Natural killer cell (primary cell): Measurements from ENCODE around the gene PPP1CB. TPM values are rescaled to one million over a fixed set of nuclear protein-coding genes. Genes with fewer than 3 reads are reported as not detected.

ENCODE experiments used
- ATAC-seq, 3 donors: fragments of 150-1000 bp in 2 of 3; fragments of 200-7000 bp in 1 of 3; cut with Tn5 transposase; 1 replicate in 1 of 3; 2 replicates in 2 of 3; pipeline ENCODE4 v1.10.0; 2021; ENCODE audit warnings: mild to moderate bottlenecking in 2 of 3, moderate library complexity in 2 of 3
- DNase-seq, 2 donors: peaks; one replicate each; pipeline versions ENCODE4 v3.0.0 to v3.0.0-alpha.2; 2013 to 2021; ENCODE audit warnings: mixed read lengths in 1 of 2
- H3K27ac ChIP-seq: one replicate; pipeline ENCODE4 v1.5.1; 2013; ENCODE audit warnings: mild to moderate bottlenecking, low read length
- H3K27me3 ChIP-seq: one replicate; pipeline ENCODE4 v1.6.1; 2013; ENCODE audit warnings: low read length; ENCODE audit not compliant: control insufficient read depth, insufficient read depth
- H3K36me3 ChIP-seq: one replicate; pipeline ENCODE4 v1.6.1; 2013; ENCODE audit warnings: low read length; ENCODE audit not compliant: control insufficient read depth, insufficient read depth
- H3K4me1 ChIP-seq: one replicate; pipeline ENCODE4 v1.6.1; 2013; ENCODE audit warnings: low read length; ENCODE audit not compliant: control insufficient read depth, insufficient read depth
- H3K4me3 ChIP-seq: one replicate; pipeline ENCODE4 v1.5.1; 2013; ENCODE audit warnings: low read length
- H3K9me3 ChIP-seq: one replicate; pipeline ENCODE4 v1.6.1; 2013; ENCODE audit warnings: low read length; ENCODE audit not compliant: control insufficient read depth, insufficient read depth
- H3K27ac Mint-ChIP-seq, 2 donors: one replicate each; pipeline ENCODE4 v1.8.0; 2022; ENCODE audit warnings: mild to moderate bottlenecking in 2 of 2, mixed read lengths in 2 of 2, moderate library complexity in 1 of 2
- H3K27me3 Mint-ChIP-seq, 2 donors: one replicate each; pipeline ENCODE4 v1.8.0; 2022; ENCODE audit warnings: low read depth in 2 of 2, mixed read lengths in 2 of 2
- H3K36me3 Mint-ChIP-seq: one replicate; pipeline ENCODE4 v1.8.0; 2022; ENCODE audit warnings: mixed read lengths
- H3K4me1 Mint-ChIP-seq, 2 donors: one replicate each; pipeline ENCODE4 v1.8.0; 2022; ENCODE audit warnings: mixed read lengths in 2 of 2
- H3K4me3 Mint-ChIP-seq: one replicate; pipeline ENCODE4 v1.8.0; 2022; ENCODE audit warnings: mild to moderate bottlenecking, moderate library complexity, mixed read lengths
- H3K9me3 Mint-ChIP-seq, 2 donors: one replicate each; pipeline ENCODE4 v1.8.0; 2022; ENCODE audit warnings: mixed read lengths in 2 of 2
- WGBS: methylation state at CpG from one replicate; pipeline ENCODE4 v1.1.7; 2013; ENCODE audit warnings: missing lambda C conversion rate; ENCODE audit not compliant: insufficient coverage; 5-methylcytosine and 5-hydroxymethylcytosine counted together
- intact Hi-C: fragments of 100-400 bp; cut with micrococcal nuclease; formaldehyde crosslinking; loops from one replicate; pipeline ENCODE4 v1.14.2; 2022
- total RNA-seq, 4 donors: library from RNA; stranded (reverse); fragments of 120-200 nt in 1 of 4; gene quantifications; one replicate each; pipeline versions ENCODE4 v1.2.3 to v1.2.4, GENCODE V29; 2013 to 2022
- TF ChIP-seq, protein P1 (sequence below): fragments of 200-600 bp; IDR thresholded peaks from one replicate; pipeline ENCODE4 v1.8.0; 2022; ENCODE audit warnings: antibody characterized with exemption

PPP1CB gene
- total RNA-seq, 3 donors from 2014 or later (not counting 1 experiment from before 2014, with no cell fraction given): 157 to 200 (median 181) TPM

GRCh38 chr2:28704621-28705020 is 47.0 kb upstream of the PPP1CB start:
- no peak for ATAC-seq
- H3K4me3 Mint-ChIP-seq: no peak overlapping the region
- WGBS: 78% methylated on average over 4 of the region's 4 CpGs

GRCh38 chr2:28705751-28706440 is 45.7 kb upstream of the PPP1CB start:
- TF ChIP-seq, protein P1, sequence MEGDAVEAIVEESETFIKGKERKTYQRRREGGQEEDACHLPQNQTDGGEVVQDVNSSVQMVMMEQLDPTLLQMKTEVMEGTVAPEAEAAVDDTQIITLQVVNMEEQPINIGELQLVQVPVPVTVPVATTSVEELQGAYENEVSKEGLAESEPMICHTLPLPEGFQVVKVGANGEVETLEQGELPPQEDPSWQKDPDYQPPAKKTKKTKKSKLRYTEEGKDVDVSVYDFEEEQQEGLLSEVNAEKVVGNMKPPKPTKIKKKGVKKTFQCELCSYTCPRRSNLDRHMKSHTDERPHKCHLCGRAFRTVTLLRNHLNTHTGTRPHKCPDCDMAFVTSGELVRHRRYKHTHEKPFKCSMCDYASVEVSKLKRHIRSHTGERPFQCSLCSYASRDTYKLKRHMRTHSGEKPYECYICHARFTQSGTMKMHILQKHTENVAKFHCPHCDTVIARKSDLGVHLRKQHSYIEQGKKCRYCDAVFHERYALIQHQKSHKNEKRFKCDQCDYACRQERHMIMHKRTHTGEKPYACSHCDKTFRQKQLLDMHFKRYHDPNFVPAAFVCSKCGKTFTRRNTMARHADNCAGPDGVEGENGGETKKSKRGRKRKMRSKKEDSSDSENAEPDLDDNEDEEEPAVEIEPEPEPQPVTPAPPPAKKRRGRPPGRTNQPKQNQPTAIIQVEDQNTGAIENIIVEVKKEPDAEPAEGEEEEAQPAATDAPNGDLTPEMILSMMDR: no peak
- no peaks in the 10 kb centered on the region for H3K36me3 Mint-ChIP-seq
- H3K27ac Mint-ChIP-seq: no peak overlapping the region
- H3K27me3 Mint-ChIP-seq: no peaks in the 10 kb centered on the region
- peaks cover 4 to 6% of the 10 kb centered on the region in 2 donors for H3K9me3 Mint-ChIP-seq
- ATAC-seq: no peak
- intact Hi-C loops: no loop called here
- Histone ChIP-seq H3K27me3 (no peaks in the 10 kb centered on the region), H3K27ac (no peak overlapping the region), H3K9me3 (peaks cover 12% of the 10 kb centered on the region), H3K4me1 (no peaks in the 10 kb centered on the region), H3K4me3 (no peak overlapping the region), H3K36me3 (no peaks in the 10 kb centered on the region)
- DNase-seq: no peak
- WGBS: 94% methylated on average over 4 of the region's 4 CpGs
- H3K4me3 Mint-ChIP-seq: no peak overlapping the region
- no peaks in the 10 kb centered on the region for H3K4me1 Mint-ChIP-seq

More at GRCh38 chr2:28704621-28705020, 47.0 kb upstream of the PPP1CB start:
- Mint-ChIP-seq H3K27ac (no peak overlapping the region), H3K27me3 (no peaks in the 10 kb centered on the region), H3K9me3 (peaks cover 4 to 6% of the 10 kb centered on the region in 2 donors), H3K36me3 (no peaks in the 10 kb centered on the region), H3K4me1 (no peaks in the 10 kb centered on the region)
- Histone ChIP-seq H3K27me3 (no peaks in the 10 kb centered on the region), H3K9me3 (peaks cover 12% of the 10 kb centered on the region), H3K27ac (no peak overlapping the region), H3K4me3 (no peak overlapping the region), H3K36me3 (no peaks in the 10 kb centered on the region), H3K4me1 (no peaks in the 10 kb centered on the region)
- no peak for DNase-seq
- intact Hi-C loops: no loop called here
- TF ChIP-seq, protein P1: no peak

GRCh38 chr2:28707592-28707991 is 44.0 kb upstream of the PPP1CB start:
- no peak overlapping the region for H3K27ac Mint-ChIP-seq

More at GRCh38 chr2:28707592-28707991, 44.0 kb upstream of the PPP1CB start:
- H3K9me3 Mint-ChIP-seq: peaks cover 4 to 6% of the 10 kb centered on the region in 2 donors
- TF ChIP-seq, protein P1: no peak
- Histone ChIP-seq H3K9me3 (peaks cover 12% of the 10 kb centered on the region), H3K27me3 (no peaks in the 10 kb centered on the region), H3K36me3 (no peaks in the 10 kb centered on the region), H3K27ac (no peak overlapping the region), H3K4me3 (no peak overlapping the region), H3K4me1 (no peaks in the 10 kb centered on the region)
- ATAC-seq: no peak
- intact Hi-C loops: no loop called here
- no peak overlapping the region for H3K4me3 Mint-ChIP-seq
- no peaks in the 10 kb centered on the region for H3K27me3 Mint-ChIP-seq
- 75% methylated on average over 1 of the region's 1 CpG for WGBS
- no peak for DNase-seq
- H3K4me1 Mint-ChIP-seq: no peaks in the 10 kb centered on the region
- no peaks in the 10 kb centered on the region for H3K36me3 Mint-ChIP-seq
